ENCODE results near the gene MC1R. TPM values are rescaled to one million over a fixed set of nuclear protein-coding genes. Genes with fewer than 3 reads are reported as not detected.

Gene MC1R
- total and polyA plus RNA-seq, 2 experiments from 2014 or later = 0.74 to 4.3 TPM

GRCh38 chr16:89957216-89957785 is 38.6 kb downstream of the MC1R start (continued):
- TF ChIP-seq, protein P1, sequence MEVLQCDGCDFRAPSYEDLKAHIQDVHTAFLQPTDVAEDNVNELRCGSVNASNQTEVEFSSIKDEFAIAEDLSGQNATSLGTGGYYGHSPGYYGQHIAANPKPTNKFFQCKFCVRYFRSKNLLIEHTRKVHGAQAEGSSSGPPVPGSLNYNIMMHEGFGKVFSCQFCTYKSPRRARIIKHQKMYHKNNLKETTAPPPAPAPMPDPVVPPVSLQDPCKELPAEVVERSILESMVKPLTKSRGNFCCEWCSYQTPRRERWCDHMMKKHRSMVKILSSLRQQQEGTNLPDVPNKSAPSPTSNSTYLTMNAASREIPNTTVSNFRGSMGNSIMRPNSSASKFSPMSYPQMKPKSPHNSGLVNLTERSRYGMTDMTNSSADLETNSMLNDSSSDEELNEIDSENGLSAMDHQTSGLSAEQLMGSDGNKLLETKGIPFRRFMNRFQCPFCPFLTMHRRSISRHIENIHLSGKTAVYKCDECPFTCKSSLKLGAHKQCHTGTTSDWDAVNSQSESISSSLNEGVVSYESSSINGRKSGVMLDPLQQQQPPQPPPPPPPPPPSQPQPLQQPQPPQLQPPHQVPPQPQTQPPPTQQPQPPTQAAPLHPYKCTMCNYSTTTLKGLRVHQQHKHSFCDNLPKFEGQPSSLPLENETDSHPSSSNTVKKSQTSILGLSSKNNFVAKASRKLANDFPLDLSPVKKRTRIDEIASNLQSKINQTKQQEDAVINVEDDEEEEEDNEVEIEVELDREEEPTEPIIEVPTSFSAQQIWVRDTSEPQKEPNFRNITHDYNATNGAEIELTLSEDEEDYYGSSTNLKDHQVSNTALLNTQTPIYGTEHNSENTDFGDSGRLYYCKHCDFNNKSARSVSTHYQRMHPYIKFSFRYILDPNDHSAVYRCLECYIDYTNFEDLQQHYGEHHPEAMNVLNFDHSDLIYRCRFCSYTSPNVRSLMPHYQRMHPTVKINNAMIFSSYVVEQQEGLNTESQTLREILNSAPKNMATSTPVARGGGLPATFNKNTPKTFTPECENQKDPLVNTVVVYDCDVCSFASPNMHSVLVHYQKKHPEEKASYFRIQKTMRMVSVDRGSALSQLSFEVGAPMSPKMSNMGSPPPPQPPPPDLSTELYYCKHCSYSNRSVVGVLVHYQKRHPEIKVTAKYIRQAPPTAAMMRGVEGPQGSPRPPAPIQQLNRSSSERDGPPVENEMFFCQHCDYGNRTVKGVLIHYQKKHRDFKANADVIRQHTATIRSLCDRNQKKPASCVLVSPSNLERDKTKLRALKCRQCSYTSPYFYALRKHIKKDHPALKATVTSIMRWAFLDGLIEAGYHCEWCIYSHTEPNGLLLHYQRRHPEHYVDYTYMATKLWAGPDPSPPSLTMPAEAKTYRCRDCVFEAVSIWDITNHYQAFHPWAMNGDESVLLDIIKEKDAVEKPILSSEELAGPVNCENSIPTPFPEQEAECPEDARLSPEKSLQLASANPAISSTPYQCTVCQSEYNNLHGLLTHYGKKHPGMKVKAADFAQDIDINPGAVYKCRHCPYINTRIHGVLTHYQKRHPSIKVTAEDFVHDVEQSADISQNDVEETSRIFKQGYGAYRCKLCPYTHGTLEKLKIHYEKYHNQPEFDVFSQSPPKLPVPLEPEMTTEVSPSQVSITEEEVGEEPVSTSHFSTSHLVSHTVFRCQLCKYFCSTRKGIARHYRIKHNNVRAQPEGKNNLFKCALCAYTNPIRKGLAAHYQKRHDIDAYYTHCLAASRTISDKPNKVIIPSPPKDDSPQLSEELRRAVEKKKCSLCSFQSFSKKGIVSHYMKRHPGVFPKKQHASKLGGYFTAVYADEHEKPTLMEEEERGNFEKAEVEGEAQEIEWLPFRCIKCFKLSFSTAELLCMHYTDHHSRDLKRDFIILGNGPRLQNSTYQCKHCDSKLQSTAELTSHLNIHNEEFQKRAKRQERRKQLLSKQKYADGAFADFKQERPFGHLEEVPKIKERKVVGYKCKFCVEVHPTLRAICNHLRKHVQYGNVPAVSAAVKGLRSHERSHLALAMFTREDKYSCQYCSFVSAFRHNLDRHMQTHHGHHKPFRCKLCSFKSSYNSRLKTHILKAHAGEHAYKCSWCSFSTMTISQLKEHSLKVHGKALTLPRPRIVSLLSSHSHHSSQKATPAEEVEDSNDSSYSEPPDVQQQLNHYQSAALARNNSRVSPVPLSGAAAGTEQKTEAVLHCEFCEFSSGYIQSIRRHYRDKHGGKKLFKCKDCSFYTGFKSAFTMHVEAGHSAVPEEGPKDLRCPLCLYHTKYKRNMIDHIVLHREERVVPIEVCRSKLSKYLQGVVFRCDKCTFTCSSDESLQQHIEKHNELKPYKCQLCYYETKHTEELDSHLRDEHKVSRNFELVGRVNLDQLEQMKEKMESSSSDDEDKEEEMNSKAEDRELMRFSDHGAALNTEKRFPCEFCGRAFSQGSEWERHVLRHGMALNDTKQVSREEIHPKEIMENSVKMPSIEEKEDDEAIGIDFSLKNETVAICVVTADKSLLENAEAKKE (CRISPR knock-in tag; IDR thresholded peaks at IDR 0.05) = no peak
- no peak for TF ChIP-seq NANOG (IDR thresholded peaks at IDR 0.05; ENCODE audit: borderline replicate concordance)
- no peak for TF ChIP-seq REST (IDR thresholded peaks at IDR 0.05; ENCODE audit: unreplicated experiment)
- TF ChIP-seq CTCF (conservative IDR thresholded peaks at IDR 0.05; ENCODE audit: low read depth in 2 of 2) = no peak
- no peak for TF ChIP-seq CREB1 (CRISPR knock-in tag; IDR thresholded peaks at IDR 0.05; ENCODE audit: low read depth)
- no peak for TF ChIP-seq JUNB (IDR thresholded peaks at IDR 0.05; ENCODE audit: unreplicated experiment)
- no peak for TF ChIP-seq EZH2 (IDR thresholded peaks at IDR 0.05; ENCODE audit: low read depth, unreplicated experiment)
- no peak for TF ChIP-seq ZNF331 (CRISPR knock-in tag; IDR thresholded peaks at IDR 0.05; ENCODE audit: low read depth)
- no peak for TF ChIP-seq POLR2AphosphoS5 (IDR thresholded peaks at IDR 0.05; ENCODE audit: low read depth)

Data from GM23338 (cell line).